ENCODE results near the gene BCO2. TPM values are rescaled to one million over a fixed set of nuclear protein-coding genes. Genes with fewer than 3 reads are reported as not detected.

Gene BCO2
- total RNA-seq, 3 donors from 2014 or later: 3.4 to 10.8 (median 5.2) TPM

DNA sequence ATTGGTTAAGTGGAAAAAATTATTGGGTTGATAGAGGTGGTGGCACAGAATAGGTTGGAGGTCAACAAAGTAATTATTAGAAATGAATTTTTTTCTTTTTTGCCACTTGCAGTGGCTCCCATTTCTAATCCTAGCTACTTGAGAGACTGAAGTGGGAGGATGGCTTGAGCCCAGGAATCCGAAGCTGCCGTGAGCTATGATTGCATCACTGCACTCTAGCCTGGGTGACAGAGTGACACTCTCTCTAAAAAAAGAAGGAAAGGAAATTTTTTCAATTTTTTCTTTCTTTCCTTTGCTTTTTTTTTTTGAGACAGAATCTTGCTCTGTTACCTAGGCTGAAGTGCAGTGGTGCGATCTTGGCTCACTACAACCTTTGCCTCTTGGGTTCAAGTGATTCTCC, 2.2 kb upstream of the BCO2 start:
- intact Hi-C loops (cut with DNase I; ENCODE audit: low total_unique reads): no loop called here
- Histone ChIP-seq H3K9me3 (no peaks in the 10 kb centered on the region), H3K4me3 (no peak overlapping the region), H3K27ac (no peak overlapping the region), H3K36me3 (no peaks in the 10 kb centered on the region), H3K27me3 (no peaks in the 10 kb centered on the region), H3K4me1 (no peaks in the 10 kb centered on the region)
- no peak for TF ChIP-seq POLR2AphosphoS5 (IDR thresholded peaks at IDR 0.05)
- TF ChIP-seq POLR2A (IDR thresholded peaks at IDR 0.05): no peak
- TF ChIP-seq, protein P1, sequence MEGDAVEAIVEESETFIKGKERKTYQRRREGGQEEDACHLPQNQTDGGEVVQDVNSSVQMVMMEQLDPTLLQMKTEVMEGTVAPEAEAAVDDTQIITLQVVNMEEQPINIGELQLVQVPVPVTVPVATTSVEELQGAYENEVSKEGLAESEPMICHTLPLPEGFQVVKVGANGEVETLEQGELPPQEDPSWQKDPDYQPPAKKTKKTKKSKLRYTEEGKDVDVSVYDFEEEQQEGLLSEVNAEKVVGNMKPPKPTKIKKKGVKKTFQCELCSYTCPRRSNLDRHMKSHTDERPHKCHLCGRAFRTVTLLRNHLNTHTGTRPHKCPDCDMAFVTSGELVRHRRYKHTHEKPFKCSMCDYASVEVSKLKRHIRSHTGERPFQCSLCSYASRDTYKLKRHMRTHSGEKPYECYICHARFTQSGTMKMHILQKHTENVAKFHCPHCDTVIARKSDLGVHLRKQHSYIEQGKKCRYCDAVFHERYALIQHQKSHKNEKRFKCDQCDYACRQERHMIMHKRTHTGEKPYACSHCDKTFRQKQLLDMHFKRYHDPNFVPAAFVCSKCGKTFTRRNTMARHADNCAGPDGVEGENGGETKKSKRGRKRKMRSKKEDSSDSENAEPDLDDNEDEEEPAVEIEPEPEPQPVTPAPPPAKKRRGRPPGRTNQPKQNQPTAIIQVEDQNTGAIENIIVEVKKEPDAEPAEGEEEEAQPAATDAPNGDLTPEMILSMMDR (IDR thresholded peaks at IDR 0.05): no peak
- DNase-seq (ENCODE audit: low spot score in 2 of 2): no peak

DNA sequence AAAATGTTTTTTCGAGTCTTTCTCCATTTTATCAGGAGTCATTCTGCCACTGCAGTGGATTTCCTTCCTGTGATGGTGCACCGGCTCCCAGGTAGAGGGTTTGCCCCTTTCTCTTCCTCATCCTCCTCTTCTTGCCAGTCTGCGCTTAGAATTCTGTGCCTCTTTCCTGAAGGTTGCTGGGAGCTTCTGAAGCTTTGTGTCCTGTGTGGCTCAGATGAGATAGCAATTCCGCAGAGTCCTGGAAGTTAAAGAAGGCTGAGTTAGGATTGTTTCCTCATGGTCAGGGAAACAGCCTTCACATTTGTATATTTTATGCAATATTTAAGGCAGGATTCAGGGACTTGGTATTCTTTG, 264 bp downstream of the BCO2 start:
- no peaks in the 10 kb centered on the region for H3K27me3 ChIP-seq
- DNase-seq (ENCODE audit: low spot score in 2 of 2): no peak
- H3K27ac ChIP-seq: peak overlapping the region; percentile 20 to 56
- intact Hi-C loops (cut with DNase I; ENCODE audit: low total_unique reads): no loop called here
- H3K4me3 ChIP-seq: peak overlapping the region; percentile 26 to 42 (median 37)
- H3K4me1 ChIP-seq: no peaks in the 10 kb centered on the region
- TF ChIP-seq POLR2AphosphoS5 (IDR thresholded peaks at IDR 0.05) (no peak), POLR2A (IDR thresholded peaks at IDR 0.05) (no peak)
- TF ChIP-seq, protein P1 (IDR thresholded peaks at IDR 0.05): no peak
- no peaks in the 10 kb centered on the region for H3K36me3 ChIP-seq
- no peaks in the 10 kb centered on the region for H3K9me3 ChIP-seq

DNA sequence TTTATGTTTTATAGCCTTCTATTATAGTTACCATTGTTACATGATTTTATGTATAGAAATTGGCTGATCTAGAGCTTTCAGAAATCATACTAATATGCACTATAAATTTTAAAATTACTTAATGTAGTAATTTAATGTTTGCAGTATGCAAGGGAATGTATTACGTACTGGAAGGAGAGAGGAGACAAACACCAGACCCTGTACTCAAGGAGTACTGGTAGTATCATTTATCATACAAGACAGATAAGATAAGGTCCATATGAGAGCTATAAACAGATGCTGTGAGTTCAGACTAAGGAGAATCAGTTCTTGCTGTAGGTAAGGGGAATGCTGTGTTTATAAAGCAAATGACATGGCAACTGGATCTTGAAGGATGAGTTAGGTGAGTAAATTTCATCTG, 765 bp downstream of the BCO2 start:
- TF ChIP-seq POLR2AphosphoS5 (IDR thresholded peaks at IDR 0.05) (no peak), POLR2A (IDR thresholded peaks at IDR 0.05) (no peak)
- TF ChIP-seq, protein P1 (IDR thresholded peaks at IDR 0.05): no peak
- no peaks in the 10 kb centered on the region for H3K36me3 ChIP-seq
- intact Hi-C loops (cut with DNase I; ENCODE audit: low total_unique reads): no loop called here
- H3K27me3 ChIP-seq: no peaks in the 10 kb centered on the region
- no peak for DNase-seq (ENCODE audit: low spot score in 2 of 2)
- no peak overlapping the region for H3K27ac ChIP-seq
- no peak overlapping the region for H3K4me3 ChIP-seq
- no peaks in the 10 kb centered on the region for H3K9me3 ChIP-seq
- H3K4me1 ChIP-seq: no peaks in the 10 kb centered on the region

DNA sequence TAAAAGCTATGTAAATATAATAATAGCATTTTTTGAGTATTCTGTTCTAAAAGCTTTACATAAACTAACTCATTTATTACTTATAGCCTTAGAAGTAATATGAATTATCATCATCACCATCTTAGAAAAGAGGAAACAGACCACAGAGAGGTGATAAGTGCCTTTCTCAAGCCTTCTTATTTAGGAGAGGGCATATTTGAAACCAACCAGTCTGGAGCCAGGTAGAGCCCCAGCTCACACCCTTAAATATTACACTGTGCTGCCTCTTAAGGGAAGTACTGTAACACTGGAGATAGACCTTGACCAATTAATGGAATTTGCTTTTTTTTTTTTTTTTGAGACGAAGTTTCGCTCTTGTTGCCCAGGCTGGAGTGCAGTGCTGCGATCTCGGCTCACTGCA, 2.3 kb downstream of the BCO2 start:
- TF ChIP-seq POLR2A (IDR thresholded peaks at IDR 0.05) (no peak), POLR2AphosphoS5 (IDR thresholded peaks at IDR 0.05) (no peak)
- TF ChIP-seq, protein P1 (IDR thresholded peaks at IDR 0.05): no peak
- no peaks in the 10 kb centered on the region for H3K9me3 ChIP-seq
- no peaks in the 10 kb centered on the region for H3K4me1 ChIP-seq
- no peak for DNase-seq (ENCODE audit: low spot score in 2 of 2)
- H3K4me3 ChIP-seq: no peak overlapping the region
- no peaks in the 10 kb centered on the region for H3K27me3 ChIP-seq
- intact Hi-C loops (cut with DNase I; ENCODE audit: low total_unique reads): no loop called here
- no peak overlapping the region for H3K27ac ChIP-seq
- no peaks in the 10 kb centered on the region for H3K36me3 ChIP-seq

DNA sequence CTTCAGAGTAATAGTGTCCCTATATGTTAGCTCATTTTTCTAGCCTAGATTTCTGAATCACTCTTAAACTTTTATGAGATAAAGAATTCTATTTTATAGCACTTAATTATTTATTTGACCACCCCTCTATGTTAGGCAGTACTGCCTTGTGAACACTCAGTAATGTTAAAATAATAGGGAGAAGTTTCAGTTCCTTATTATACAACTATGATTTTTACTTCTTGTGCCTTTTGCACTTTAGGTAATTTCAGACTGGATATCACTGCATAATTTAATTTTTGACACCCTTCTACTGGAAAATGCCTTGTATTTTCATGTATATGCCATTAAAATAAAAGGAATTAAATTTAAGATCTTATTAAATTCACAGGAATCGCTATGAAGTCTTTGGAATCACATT, 3.1 kb downstream of the BCO2 start:
- TF ChIP-seq POLR2A (IDR thresholded peaks at IDR 0.05) (no peak), POLR2AphosphoS5 (IDR thresholded peaks at IDR 0.05) (no peak)
- TF ChIP-seq, protein P1 (IDR thresholded peaks at IDR 0.05): no peak
- no peaks in the 10 kb centered on the region for H3K36me3 ChIP-seq
- DNase-seq (ENCODE audit: low spot score in 2 of 2): no peak
- H3K27me3 ChIP-seq: no peaks in the 10 kb centered on the region
- intact Hi-C loops (cut with DNase I; ENCODE audit: low total_unique reads): no loop called here
- no peak overlapping the region for H3K4me3 ChIP-seq
- no peaks in the 10 kb centered on the region for H3K9me3 ChIP-seq
- H3K4me1 ChIP-seq: no peaks in the 10 kb centered on the region
- H3K27ac ChIP-seq: no peak overlapping the region

Measured in breast epithelium (tissue), 4 donors.